HG02973 (cell line): ENCODE results near the gene RABGGTA.
A peak's percentile ranks its signal among the peaks of the same experiment; 100 is the strongest.

Source experiments
- ATAC-seq: cut with Tn5 transposase; IDR thresholded peaks from one replicate; pipeline ENCODE4 v1.9.1; 2021; ENCODE audit warnings: moderate library complexity; ENCODE audit not compliant: unreplicated experiment

RABGGTA gene

DNA sequence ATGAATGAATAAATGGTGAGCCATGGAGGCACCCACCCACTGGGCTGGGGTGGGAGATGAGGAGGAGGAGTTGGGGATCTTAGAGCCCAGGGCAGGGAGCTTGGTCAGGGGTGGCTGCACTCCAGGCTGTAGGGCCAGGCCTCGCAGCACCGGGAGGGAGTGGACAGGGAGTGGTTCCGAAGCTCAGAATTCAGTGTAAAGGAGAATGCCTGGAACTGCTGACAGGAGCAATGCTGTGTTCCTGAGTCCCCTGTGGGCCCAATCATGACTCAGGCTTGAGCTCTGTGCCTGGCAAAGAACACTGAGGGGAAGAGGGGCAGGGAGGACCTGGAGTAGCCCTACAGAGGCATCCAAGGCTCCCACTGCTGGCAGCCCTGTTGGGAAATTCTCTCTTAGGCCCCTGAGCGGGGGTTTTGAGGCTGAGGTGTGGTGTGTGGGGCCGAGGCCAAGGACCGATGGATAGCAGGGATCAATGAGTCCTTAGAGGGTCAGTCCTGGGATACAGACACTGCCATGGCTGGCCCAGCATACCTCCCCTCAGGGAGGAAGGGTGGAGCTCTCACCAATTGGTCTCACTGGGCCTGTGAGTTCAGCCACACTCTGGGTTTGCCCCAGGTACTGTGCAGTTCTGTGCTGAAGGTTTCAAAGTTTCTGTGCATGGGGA, 9.5 kb upstream of the RABGGTA start:
- ATAC-seq = no peak

DNA sequence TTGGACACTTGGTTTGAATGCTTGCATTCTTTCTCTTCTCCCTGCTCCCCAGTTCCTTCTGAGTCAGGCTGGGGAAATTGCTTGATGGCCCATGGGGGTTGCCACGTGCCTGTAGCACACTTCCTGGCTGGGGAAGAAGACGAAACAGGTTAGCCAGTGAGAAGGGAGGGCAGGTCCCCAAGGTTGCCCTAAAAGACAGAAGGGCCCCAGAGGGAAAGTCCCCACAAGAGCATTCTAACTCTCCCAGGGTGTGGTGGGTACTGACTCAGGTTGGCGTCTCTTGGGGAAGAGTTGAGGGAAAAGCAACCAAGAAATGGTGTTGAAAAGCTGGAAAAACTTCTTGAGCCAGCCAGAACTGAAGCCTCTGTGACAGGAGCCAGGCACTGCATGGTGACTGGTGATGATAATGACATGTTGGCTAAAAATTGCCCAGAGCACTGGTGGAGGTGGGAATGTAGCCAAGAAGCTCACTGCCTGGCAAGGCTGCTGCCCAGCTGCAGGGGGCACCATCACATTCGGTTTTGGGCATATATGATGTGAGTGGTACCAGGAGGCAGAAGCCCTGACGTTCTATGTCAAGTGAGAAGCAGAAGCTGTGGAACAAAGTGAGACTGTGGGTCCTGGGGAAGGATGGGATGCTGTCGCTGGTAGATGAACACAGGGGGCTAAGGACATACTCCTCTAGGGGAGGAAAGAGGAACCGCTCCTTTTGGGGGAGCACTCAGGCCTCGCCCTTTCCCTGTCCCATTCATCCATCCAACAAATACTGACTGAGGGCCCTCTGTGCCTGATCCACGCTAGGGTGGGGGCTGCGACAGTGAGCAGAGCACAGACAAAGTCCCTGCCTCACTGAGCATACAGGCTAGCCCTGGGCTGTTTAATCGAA, 8.1 kb upstream of the RABGGTA start:
- ATAC-seq = no peak

DNA sequence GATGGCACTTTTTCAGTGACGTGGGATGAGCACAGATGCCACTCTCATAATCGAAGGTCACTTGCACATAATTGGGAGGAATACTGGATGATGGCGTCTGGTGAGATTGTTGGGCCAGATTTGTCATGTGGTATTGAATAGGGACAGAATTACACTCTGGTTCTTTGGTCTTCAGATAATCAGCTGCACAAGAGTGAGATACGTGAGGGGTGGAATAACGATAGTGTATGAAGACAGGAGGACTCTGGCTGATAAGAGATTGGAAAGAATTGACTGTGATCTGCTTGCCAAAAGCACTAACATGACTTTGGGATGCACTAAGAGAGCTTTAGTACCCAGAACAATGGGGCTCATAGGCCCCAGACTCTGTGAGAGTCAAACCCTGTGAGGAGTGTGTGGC, 7.0 kb upstream of the RABGGTA start:
- ATAC-seq = no peak

DNA sequence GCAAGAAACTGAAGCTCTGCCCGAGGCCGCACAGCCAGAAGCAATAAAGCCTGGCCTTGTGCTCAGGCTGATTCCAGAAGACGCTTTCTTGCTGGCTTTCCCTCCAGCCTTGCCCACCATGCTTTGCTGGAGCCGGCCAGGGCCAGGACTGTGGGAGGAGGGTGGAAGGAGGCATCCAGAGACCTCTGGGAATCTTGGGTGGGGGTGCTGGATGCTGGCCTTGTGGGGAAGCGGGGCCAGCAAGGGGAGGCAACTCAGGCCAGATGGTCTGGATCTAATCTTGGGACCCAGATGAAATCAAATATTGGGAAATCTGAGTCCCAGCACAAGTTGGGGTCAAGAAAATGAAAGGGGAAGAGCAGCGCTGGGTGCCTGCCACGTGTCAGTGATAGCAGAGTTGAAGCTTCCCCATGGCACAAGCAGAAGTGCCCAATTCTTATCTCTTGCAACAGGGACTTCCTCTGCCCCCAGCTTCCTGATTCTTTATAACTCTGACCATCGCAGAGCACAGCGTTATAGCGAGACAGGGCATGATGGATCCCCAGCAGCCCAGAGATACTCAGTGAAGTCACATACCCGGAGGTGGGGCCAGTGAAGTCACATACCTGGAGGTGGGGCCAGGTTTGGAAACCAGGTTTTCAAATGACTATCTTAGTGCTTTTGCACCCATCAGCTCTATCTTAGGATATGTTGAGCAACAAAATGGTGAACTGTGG, 6.4 kb upstream of the RABGGTA start:
- no peak for ATAC-seq

GRCh38 chr14:24277071-24277470, 5.7 kb upstream of the RABGGTA start:
- ATAC-seq = no peak

DNA sequence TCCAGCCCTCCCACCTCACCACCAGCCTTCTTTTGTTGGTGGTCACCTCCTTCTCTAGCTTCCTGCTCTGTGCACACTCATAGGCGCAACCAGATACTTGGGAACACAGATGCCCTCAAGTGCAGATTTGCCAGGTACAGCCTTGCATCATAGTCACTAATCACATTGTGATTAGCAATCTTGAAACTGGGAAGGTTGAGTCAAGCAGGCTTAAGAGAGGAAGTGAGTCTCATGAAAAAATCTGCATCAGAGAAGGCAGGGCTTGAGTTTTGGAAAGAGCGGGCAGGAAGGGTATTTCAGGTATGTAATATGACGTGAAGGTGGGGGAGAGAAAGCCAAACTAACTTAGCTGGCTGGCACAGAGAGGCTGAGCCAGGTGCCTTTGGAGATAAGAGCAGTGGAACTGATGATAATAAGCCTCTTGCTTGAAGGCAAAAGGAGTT, 2.7 kb upstream of the RABGGTA start:
- peak; percentile 44 for ATAC-seq

DNA sequence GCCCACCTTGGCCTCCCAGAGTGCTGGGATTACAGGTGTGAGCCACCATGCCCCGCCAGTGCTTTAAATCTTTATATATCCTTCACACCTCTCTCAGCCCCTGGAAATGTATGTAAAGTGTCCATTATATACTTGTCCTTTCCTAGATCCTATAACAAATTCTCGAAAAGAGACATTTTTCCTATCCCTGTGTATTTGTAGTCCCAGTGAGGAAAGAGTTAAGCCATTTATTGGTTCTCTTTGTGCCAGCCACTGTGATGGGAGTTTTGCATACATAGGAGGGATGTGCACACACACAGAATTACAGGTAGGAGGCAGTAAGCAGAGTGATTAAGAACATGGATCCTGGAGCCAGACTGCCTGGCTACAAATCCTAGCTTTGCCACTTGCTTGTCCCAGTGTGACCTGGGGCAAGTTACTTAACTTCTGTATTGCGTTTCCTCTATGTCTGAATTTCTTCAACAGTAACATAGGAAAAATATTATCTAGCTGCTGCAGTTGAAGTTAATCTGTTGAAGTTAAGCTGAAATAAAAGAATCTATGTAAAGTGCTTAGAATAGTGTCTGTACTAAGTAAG, 2.1 kb upstream of the RABGGTA start:
- no peak for ATAC-seq

- no peak for ATAC-seq
Observed at GRCh38 chr14:24272467-24272866, 1.1 kb upstream of the RABGGTA start.

DNA sequence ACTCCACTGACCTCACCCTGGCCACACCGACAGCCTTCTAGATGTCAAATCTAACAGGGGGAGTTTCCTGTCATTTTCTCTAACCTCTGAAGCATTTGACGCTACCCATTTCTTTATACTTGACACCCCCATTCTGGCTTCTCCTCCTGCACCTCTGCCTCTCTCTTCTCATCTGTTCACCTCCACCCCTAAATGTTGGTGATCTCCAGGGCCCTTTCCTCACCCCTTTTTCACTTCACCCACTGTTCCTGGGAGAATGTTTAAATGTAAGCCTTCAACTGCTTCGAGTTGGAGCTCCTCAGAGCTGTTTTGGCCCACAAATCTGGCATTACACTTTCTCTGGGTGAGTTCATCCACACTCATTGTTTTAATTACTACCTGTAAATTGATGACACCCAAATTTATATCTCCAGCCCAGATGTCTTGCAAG, 452 bp upstream of the RABGGTA start:
- no peak for ATAC-seq

GRCh38 chr14:24270537-24271133, 762 bp downstream of the RABGGTA start:
- no peak for ATAC-seq

DNA sequence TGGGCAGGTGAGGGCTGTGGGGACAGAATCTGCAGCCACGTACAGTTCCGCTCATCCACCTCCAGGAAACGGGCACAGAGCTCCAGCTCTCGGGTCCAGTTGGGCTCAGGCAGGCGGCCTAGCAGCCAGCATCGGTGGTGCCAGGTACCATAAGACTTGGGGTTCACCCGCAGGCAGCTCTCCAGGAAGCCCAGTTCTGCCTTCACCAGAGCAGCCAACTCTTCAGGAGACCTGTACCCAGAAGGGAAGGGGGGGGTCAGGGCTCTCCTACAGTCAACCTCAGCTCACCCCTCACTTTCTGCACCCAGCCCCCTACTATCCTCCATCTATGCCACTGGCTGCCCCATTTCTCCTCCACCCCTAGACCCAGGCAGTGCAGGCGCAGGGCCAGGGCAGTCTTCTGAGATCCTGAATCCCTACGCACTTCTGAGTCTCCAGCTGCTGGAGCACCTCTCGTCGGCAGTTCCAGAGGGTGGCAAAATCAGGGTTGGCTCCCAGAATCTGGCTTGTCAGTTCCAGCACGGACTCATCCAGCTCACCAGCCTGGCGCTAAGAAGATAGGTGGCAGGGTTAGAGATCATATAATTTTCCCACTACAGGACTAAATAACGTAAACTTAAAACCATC, 1.4 kb downstream of the RABGGTA start:
- no peak for ATAC-seq

GRCh38 chr14:24269368-24269767, 2.0 kb downstream of the RABGGTA start:
- ATAC-seq = no peak

GRCh38 chr14:24268225-24268624, 3.2 kb downstream of the RABGGTA start:
- no peak for ATAC-seq

DNA sequence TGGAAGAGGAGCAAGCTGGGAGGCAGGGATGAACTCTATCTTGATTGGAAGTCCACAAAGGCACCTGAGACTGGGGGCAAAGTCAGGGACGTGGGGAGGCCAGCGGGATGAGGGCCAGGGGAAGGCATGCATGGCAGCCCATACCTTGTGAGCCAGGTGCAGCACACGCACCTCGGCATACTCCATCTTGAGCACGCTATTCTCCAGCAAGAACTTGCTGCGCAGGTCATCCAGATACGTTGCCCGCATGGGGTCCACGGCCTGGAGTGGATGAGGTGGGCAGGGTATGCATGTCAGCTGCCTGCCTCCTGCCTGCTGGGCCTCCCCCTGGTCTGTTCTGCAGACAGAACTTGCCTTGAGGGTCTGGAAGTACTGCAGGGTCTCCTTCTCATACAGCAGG, 3.9 kb downstream of the RABGGTA start:
- no peak for ATAC-seq

DNA sequence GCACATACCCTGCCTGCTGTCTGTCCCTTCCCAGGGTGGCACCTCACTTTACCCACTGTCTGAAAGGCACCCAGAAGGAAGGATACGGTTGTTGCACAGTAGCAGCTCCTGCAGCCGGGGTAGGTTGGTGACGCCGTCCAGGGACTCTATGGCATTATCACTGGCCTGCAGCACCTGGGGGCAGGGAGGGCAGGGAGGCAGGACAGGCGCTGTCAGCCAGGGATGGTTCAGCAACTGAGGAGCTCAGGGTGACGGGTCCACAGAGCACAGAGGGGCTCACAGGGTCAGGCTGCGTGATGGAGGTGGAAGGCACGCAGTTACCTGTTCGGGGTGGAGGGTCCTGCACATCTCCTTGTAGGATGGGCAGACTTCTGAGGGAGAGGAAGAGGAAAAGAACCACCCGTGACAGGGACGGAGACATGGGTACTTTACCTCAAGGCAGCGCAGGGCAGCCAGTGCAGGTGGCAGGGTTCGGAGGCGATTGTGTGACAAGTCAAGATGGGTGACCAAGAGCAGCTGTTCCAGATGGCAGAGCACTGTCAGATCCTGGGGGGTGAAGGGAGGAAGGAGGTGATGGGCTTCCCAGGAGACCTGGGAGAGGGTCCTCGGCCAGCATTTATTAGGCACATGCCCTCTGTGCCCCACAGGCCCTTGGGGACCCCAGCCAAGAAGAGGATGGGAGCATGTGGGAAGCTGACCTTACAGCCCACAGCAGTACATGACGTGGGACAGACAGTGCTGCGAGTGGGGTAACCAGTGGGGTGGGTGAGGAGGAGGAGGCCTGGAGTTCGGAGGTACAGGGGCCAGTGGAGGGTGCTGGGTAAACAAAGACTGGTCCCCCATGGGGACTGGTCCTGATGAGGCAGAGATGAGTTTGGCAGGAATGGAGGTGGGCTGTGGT, 4.8 kb downstream of the RABGGTA start:
- ATAC-seq = no peak

GRCh38 chr14:24264298-24264697, 7.1 kb downstream of the RABGGTA start:
- ATAC-seq = no peak

DNA sequence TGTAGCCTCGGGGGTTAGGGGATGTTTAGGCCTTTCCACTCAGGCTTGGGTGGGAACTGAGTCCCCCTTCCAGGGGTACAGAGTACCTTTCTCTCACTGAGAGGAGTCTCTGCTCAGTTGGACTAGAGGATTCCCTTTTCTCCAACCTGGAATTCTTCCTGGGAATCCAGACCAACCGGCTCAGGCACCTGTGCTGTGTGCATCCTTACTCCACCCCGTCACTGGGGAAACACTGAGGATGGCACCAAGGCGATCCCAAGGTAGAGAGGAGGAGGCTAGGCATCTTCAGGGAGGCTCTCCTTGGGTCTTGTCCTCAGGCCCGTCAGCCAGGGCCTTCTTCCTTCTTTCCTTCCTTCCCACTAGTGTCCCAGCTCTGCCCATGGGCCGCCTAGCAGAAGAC, 7.5 kb downstream of the RABGGTA start:
- no peak for ATAC-seq

DNA sequence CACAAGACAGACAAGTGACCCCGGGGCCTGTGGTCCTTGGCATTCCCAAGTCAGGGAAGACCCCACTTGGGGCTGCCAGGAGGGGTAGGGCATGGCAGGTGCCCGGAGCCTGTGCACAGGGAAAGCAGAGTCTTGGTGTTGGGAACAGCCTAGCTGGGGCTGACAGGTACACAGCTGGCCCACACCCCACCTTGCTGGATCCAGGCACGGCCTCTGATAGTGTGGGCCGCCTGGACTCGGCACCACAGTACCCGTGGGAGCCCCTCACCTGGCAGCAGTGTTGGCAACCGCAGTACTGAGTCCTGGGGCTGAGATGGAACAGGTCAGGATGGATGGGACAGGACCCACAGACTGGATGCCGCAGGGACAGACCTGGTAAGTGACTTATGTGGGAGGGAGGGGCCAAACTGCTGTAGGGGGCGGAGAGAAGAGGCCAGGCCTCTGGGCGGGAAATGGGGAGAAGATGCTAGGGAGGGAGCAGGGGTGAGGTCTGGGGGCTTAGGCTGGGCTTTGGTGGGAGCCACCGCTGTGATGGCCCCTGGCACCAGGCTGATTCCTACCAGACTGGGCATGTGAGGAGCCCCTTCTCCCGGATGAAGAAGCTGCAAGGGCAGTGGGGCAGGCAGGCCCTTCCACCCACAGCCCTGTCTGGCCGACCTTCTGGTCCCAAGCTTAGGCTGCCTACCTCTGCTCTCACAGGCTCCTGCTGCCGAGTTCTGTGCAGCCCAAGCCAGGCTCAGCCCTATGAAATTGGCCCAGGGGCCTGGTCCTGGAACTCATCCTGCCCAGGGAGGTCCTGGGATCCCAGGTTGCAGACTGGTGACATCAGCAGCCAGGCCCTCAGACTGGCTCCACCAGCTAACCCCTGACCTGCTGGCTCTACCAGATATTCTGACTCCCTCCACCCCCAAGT, 8.3 kb downstream of the RABGGTA start, which contains the start of gene TGM1:
Gene TGM1 (minus strand): TSS at position 357 of the 913 bp plus-strand sequence. CDS start 825 bp downstream, outside the sequence.
- no peak for ATAC-seq
